OCI-LY3 (cell line): ENCODE data around the gene MTNR1B.

ENCODE experiments used
- CTCF ChIP-seq: fragments of 200-600, 300-600 bp; sonication (generic); IDR thresholded peaks from 2 replicates; pipeline ENCODE4 v1.5.1; 2014; ENCODE audit warnings: antibody characterized with exemption, low read length, low read depth
- EZH2phosphoT487 ChIP-seq: fragments of 200-600 bp; shearing (Covaris generic); IDR thresholded peaks from 2 replicates; pipeline ENCODE4 v1.6.1; 2018; ENCODE audit warnings: antibody characterized with exemption, mixed run types, low read depth

GRCh38 chr11:92929653-92930052 lies 39.8 kb upstream of the MTNR1B start:
- TF ChIP-seq CTCF (no peak), EZH2phosphoT487 (no peak)
